HL-60 (cell line): ENCODE measurements around the gene EYA2.
"Not testable (repeated sequence)": the region's sequence is repeated elsewhere in the genome, so short reads cannot be mapped to it uniquely, and the experiment has no call there.

Experiments
- CTCF ChIP-seq: IDR thresholded peaks from one replicate; pipeline ENCODE4 v1.5.1; 2011; ENCODE audit warnings: low read length, control low read depth, inconsistent platforms; ENCODE audit not compliant: insufficient read depth
- GABPA ChIP-seq: IDR thresholded peaks from 2 replicates; pipeline ENCODE4 v1.6.1; 2012; ENCODE audit warnings: low read depth
- POLR2AphosphoS5 ChIP-seq: IDR thresholded peaks from 2 replicates; pipeline ENCODE4 v1.6.1; 2012; ENCODE audit warnings: low read depth
- REST ChIP-seq: IDR thresholded peaks from 2 replicates; pipeline ENCODE4 v1.6.1; 2012; ENCODE audit warnings: low read depth; ENCODE audit not compliant: insufficient replicate concordance
- SPI1 ChIP-seq: IDR thresholded peaks from 2 replicates; pipeline ENCODE4 v1.6.1; 2012; ENCODE audit warnings: low read depth, mild to moderate bottlenecking, borderline replicate concordance

- not testable (repeated sequence) for TF ChIP-seq CTCF, REST, POLR2AphosphoS5, GABPA, SPI1
Observed at GRCh38 chr20:46879963-46880362, 14.7 kb upstream of the EYA2 start.
